ENCODE results near the gene EYS. TPM values are rescaled to one million over a fixed set of nuclear protein-coding genes. Genes with fewer than 3 reads are reported as not detected.

Gene EYS
- total RNA-seq, 1 donor from 2014 or later = not detected

DNA sequence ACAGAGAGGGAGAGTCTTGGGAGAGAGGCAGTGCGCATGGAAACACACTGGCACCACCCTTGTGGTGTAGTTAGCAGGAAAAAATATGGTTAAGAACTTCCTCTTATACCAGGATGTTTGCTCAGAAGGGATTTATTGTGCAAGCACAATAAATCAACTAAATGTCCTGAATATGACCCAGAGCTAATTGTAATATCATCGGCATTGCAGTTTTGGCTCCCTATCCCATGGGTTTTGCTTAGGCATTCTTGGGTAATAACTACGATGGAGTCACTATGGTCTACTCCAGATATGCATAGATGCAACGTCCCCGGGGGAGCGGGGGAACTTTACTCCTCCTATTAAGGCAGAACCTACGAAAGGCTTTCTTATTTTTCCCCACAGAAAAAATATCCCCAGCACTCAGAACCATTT lies 751.6 kb downstream of the EYS start:
- Mint-ChIP-seq H3K36me3 (ENCODE audit: unreplicated experiment) (no peaks in the 10 kb centered on the region), H3K27ac (ENCODE audit: unreplicated experiment) (no peak overlapping the region), H3K9me3 (ENCODE audit: unreplicated experiment) (no peaks in the 10 kb centered on the region), H3K4me3 (ENCODE audit: unreplicated experiment) (no peak overlapping the region), H3K27me3 (ENCODE audit: unreplicated experiment) (peaks cover 21% of the 10 kb centered on the region), H3K4me1 (ENCODE audit: unreplicated experiment) (no peaks in the 10 kb centered on the region)
- no peak for TF ChIP-seq CTCF (IDR thresholded peaks at IDR 0.05)
- no peak for DNase-seq (ENCODE audit: extremely low spot score, unreplicated experiment)

- no peaks in the 10 kb centered on the region for H3K36me3 Mint-ChIP-seq (ENCODE audit: unreplicated experiment)
- H3K9me3 Mint-ChIP-seq (ENCODE audit: unreplicated experiment) = no peaks in the 10 kb centered on the region
- no peak for DNase-seq (ENCODE audit: extremely low spot score, unreplicated experiment)
- no peak for TF ChIP-seq CTCF (IDR thresholded peaks at IDR 0.05)
- H3K27me3 Mint-ChIP-seq (ENCODE audit: unreplicated experiment) = peaks cover 18% of the 10 kb centered on the region
- H3K4me3 Mint-ChIP-seq (ENCODE audit: unreplicated experiment) = no peak overlapping the region
- H3K4me1 Mint-ChIP-seq (ENCODE audit: unreplicated experiment) = no peaks in the 10 kb centered on the region
- no peak overlapping the region for H3K27ac Mint-ChIP-seq (ENCODE audit: unreplicated experiment)
Measured at GRCh38 chr6:64949257-64949656, 757.8 kb downstream of the EYS start.

- Mint-ChIP-seq H3K27ac (ENCODE audit: unreplicated experiment) (no peak overlapping the region), H3K36me3 (ENCODE audit: unreplicated experiment) (no peaks in the 10 kb centered on the region), H3K9me3 (ENCODE audit: unreplicated experiment) (no peaks in the 10 kb centered on the region), H3K4me3 (ENCODE audit: unreplicated experiment) (no peak overlapping the region), H3K27me3 (ENCODE audit: unreplicated experiment) (peaks cover 20% of the 10 kb centered on the region), H3K4me1 (ENCODE audit: unreplicated experiment) (no peaks in the 10 kb centered on the region)
- no peak for TF ChIP-seq CTCF (IDR thresholded peaks at IDR 0.05)
- DNase-seq (ENCODE audit: extremely low spot score, unreplicated experiment) = no peak
Measured at GRCh38 chr6:64948261-64948660, 758.8 kb downstream of the EYS start.

DNA sequence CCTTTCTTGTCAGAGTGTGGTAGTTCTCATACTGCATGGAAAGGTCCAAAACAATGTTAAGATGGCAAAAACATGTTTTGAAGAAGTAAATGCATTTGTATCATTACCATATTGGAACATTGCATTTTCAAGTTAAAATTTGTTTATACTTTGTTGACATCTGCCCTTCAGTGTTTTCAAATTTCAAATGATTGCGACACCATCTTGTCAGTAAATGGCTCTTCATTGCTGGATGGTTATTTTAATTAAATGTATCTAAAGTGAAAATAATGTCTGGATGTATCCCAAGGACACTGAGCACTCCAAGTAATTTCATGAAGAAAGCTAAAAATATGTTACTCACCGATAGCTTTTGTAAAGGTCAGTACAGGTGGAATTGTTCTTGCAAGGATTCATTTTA lies 761.6 kb downstream of the EYS start:
- Mint-ChIP-seq H3K36me3 (ENCODE audit: unreplicated experiment) (no peaks in the 10 kb centered on the region), H3K4me3 (ENCODE audit: unreplicated experiment) (no peak overlapping the region), H3K27ac (ENCODE audit: unreplicated experiment) (no peak overlapping the region), H3K9me3 (ENCODE audit: unreplicated experiment) (no peaks in the 10 kb centered on the region), H3K27me3 (ENCODE audit: unreplicated experiment) (peaks cover 12% of the 10 kb centered on the region), H3K4me1 (ENCODE audit: unreplicated experiment) (no peaks in the 10 kb centered on the region)
- TF ChIP-seq CTCF (IDR thresholded peaks at IDR 0.05) = no peak
- DNase-seq (ENCODE audit: extremely low spot score, unreplicated experiment) = no peak

GRCh38 chr6:64932486-64932885 lies 774.5 kb downstream of the EYS start:
- no peaks in the 10 kb centered on the region for H3K36me3 Mint-ChIP-seq (ENCODE audit: unreplicated experiment)
- H3K4me1 Mint-ChIP-seq (ENCODE audit: unreplicated experiment) = no peaks in the 10 kb centered on the region
- H3K9me3 Mint-ChIP-seq (ENCODE audit: unreplicated experiment) = peaks cover 4% of the 10 kb centered on the region
- DNase-seq (ENCODE audit: extremely low spot score, unreplicated experiment) = no peak
- no peak overlapping the region for H3K4me3 Mint-ChIP-seq (ENCODE audit: unreplicated experiment)
- peaks cover 17% of the 10 kb centered on the region for H3K27me3 Mint-ChIP-seq (ENCODE audit: unreplicated experiment)
- TF ChIP-seq CTCF (IDR thresholded peaks at IDR 0.05) = no peak
- no peak overlapping the region for H3K27ac Mint-ChIP-seq (ENCODE audit: unreplicated experiment)
